ENCODE results near the gene BLOC1S1. TPM values are rescaled to one million over a fixed set of nuclear protein-coding genes. Genes with fewer than 3 reads are reported as not detected.
A peak's percentile ranks its signal among the peaks of the same experiment; 100 is the strongest.

Gene BLOC1S1
- total RNA-seq, 2 experiments from 2014 or later = 34.8 to 36.9 TPM

- H3K4me1 ChIP-seq (ENCODE audit: insufficient read depth, low read length) = peaks cover 35% of the 10 kb centered on the region
- H3K4me3 Mint-ChIP-seq = peak overlapping the region; percentile 95
- no peaks in the 10 kb centered on the region for H3K27me3 ChIP-seq (ENCODE audit: control insufficient read depth in 1 of 2, insufficient read depth in 2 of 2, low read length in 2 of 2)
- CTCF ChIA-PET = no interaction called here
- peak in 1 of 14 experiments; percentile 25 for DNase-seq
- peaks cover 8% of the 10 kb centered on the region for H3K36me3 ChIP-seq (ENCODE audit: insufficient read depth, low read length)
- POLR2A ChIA-PET = interaction anchor here (0.7 to 3.9 kb wide), 7 partner anchors 27 to 251 kb away, joined by 3 to 31 read pairs (median 4); partner anchors contain the start of genes DNAJC14, ORMDL2, RAB5B and SARNP
- no peak for ATAC-seq (ENCODE audit: poor library complexity)
- no peak overlapping the region for H3K27ac ChIP-seq (ENCODE audit: low read depth in 1 of 2, low read length in 2 of 2)
- no peaks in the 10 kb centered on the region for H3K9me3 ChIP-seq (ENCODE audit: control insufficient read depth in 1 of 2, insufficient read depth in 1 of 2, low read length in 2 of 2)
- H3K27ac Mint-ChIP-seq = peak overlapping the region; percentile 85
- no peak overlapping the region for H3K4me3 ChIP-seq (ENCODE audit: low read length)
- no peak for TF ChIP-seq CTCF (IDR thresholded peaks at IDR 0.05)
- peaks cover 25% of the 10 kb centered on the region for H3K36me3 Mint-ChIP-seq (ENCODE audit: low read depth)
- no peaks in the 10 kb centered on the region for H3K27me3 Mint-ChIP-seq
- intact Hi-C loops (cut with DNase I, micrococcal nuclease) = loop anchor here in 1 of 2 experiments (10.0 kb wide), 1 partner anchor 719 kb away; the partner anchor contains the start of gene SPRYD4
- H3K4me1 Mint-ChIP-seq (ENCODE audit: low read depth) = peaks cover 45% of the 10 kb centered on the region
- no peaks in the 10 kb centered on the region for H3K9me3 Mint-ChIP-seq
These were observed 29.7 kb downstream of the BLOC1S1 start for GRCh38 chr12:55745361-55746173.

- peaks cover 33% of the 10 kb centered on the region for H3K36me3 Mint-ChIP-seq (ENCODE audit: low read depth)
- H3K4me1 Mint-ChIP-seq (ENCODE audit: low read depth) = peaks cover 45% of the 10 kb centered on the region
- H3K27ac Mint-ChIP-seq = peak overlapping the region; percentile 72
- DNase-seq (no peak), ATAC-seq (ENCODE audit: poor library complexity) (no peak)
- no peak overlapping the region for H3K4me3 ChIP-seq (ENCODE audit: low read length)
- H3K9me3 ChIP-seq (ENCODE audit: control insufficient read depth in 1 of 2, insufficient read depth in 1 of 2, low read length in 2 of 2) = no peaks in the 10 kb centered on the region
- H3K4me3 Mint-ChIP-seq = peak overlapping the region; percentile 51
- H3K36me3 ChIP-seq (ENCODE audit: insufficient read depth, low read length) = peaks cover 16% of the 10 kb centered on the region
- peaks cover 35% of the 10 kb centered on the region for H3K4me1 ChIP-seq (ENCODE audit: insufficient read depth, low read length)
- intact Hi-C loops (cut with DNase I, micrococcal nuclease) = loop anchor here in 1 of 2 experiments (10.0 kb wide), 1 partner anchor 718 kb away; the partner anchor contains the start of gene SPRYD4
- H3K9me3 Mint-ChIP-seq = no peaks in the 10 kb centered on the region
- peak overlapping the region; percentile 7 to 31 for H3K27ac ChIP-seq (ENCODE audit: low read depth in 1 of 2, low read length in 2 of 2)
- ChIA-PET CTCF (interaction anchor here (0.9 to 1.4 kb wide), 2 partner anchors 40 to 180 kb away, joined by 3 read pairs; no protein-coding TSS in a partner anchor), POLR2A (interaction anchor here (0.6 to 2.2 kb wide), 6 partner anchors 8 to 227 kb away, joined by 3 to 11 read pairs (median 4); partner anchors contain the start of gene RAB5B)
- H3K27me3 ChIP-seq (ENCODE audit: control insufficient read depth in 1 of 2, insufficient read depth in 2 of 2, low read length in 2 of 2) = no peaks in the 10 kb centered on the region
- TF ChIP-seq CTCF (IDR thresholded peaks at IDR 0.05) = no peak
- H3K27me3 Mint-ChIP-seq = no peaks in the 10 kb centered on the region
These were observed 30.5 kb downstream of the BLOC1S1 start for GRCh38 chr12:55746174-55746912.

- Histone ChIP-seq H3K27me3 (ENCODE audit: control insufficient read depth in 1 of 2, insufficient read depth in 2 of 2, low read length in 2 of 2) (no peaks in the 10 kb centered on the region), H3K36me3 (ENCODE audit: insufficient read depth, low read length) (peaks cover 20% of the 10 kb centered on the region), H3K4me1 (ENCODE audit: insufficient read depth, low read length) (peaks cover 33% of the 10 kb centered on the region), H3K9me3 (ENCODE audit: control insufficient read depth in 1 of 2, insufficient read depth in 1 of 2, low read length in 2 of 2) (no peaks in the 10 kb centered on the region), H3K27ac (ENCODE audit: low read depth in 1 of 2, low read length in 2 of 2) (peak overlapping the region; percentile 31 to 34), H3K4me3 (ENCODE audit: low read length) (no peak overlapping the region)
- DNase-seq (no peak), ATAC-seq (ENCODE audit: poor library complexity) (no peak)
- ChIA-PET POLR2A (interaction anchor here (0.6 to 2.2 kb wide), 8 partner anchors 9 to 1422 kb away, joined by 3 to 11 read pairs (median 3); partner anchors contain the start of gene COPZ1), CTCF (interaction anchor here (0.9 to 1.6 kb wide), 4 partner anchors 8 to 179 kb away, joined by 3 to 6 read pairs (median 4); no protein-coding TSS in a partner anchor)
- no peak overlapping the region for H3K4me3 Mint-ChIP-seq
- H3K27me3 Mint-ChIP-seq = no peaks in the 10 kb centered on the region
- peaks cover 38% of the 10 kb centered on the region for H3K36me3 Mint-ChIP-seq (ENCODE audit: low read depth)
- H3K9me3 Mint-ChIP-seq = no peaks in the 10 kb centered on the region
- TF ChIP-seq CTCF (IDR thresholded peaks at IDR 0.05) = no peak
- peaks cover 45% of the 10 kb centered on the region for H3K4me1 Mint-ChIP-seq (ENCODE audit: low read depth)
- peak overlapping the region; percentile 72 for H3K27ac Mint-ChIP-seq
- intact Hi-C loops (cut with DNase I, micrococcal nuclease) = loop anchor here in 1 of 2 experiments (10.0 kb wide), 1 partner anchor 718 kb away; the partner anchor contains the start of gene SPRYD4
These were observed 31.0 kb downstream of the BLOC1S1 start for GRCh38 chr12:55746913-55747231.
